ENCODE data around the gene NOL9. TPM values are rescaled to one million over a fixed set of nuclear protein-coding genes. Genes with fewer than 3 reads are reported as not detected.

Gene NOL9
- total and polyA plus RNA-seq, 10 of the 15 experiments (the other 5 are each of a cell fraction or from before 2014, with no cell fraction given), result 3.9 to 35.9 (median 23.0) TPM

- no peak for TF ChIP-seq TARDBP (IDR thresholded peaks at IDR 0.05; ENCODE audit: borderline replicate concordance)
- no peak for TF ChIP-seq SIX5 (IDR thresholded peaks at IDR 0.05; ENCODE audit: low read depth, low read length, severe bottlenecking)
- TF ChIP-seq CHD2 (IDR thresholded peaks at IDR 0.05; ENCODE audit: borderline replicate concordance, low read depth, low read length), result no peak
- TF ChIP-seq ZNF592 (IDR thresholded peaks at IDR 0.05), result no peak
Measured at GRCh38 chr1:6531996-6532395, 22.3 kb downstream of the NOL9 start (continued).

GRCh38 chr1:6530504-6531160 lies 23.7 kb downstream of the NOL9 start:
- ChIA-PET CTCF (no interaction called here), RAD21 (ENCODE audit: unreplicated experiment) (no interaction called here), SMC1A (ENCODE audit: uncharacterized antibody, unreplicated experiment) (interaction anchor here (1.0 kb wide), 1 partner anchor 115 kb away, joined by 3 read pairs; no protein-coding TSS in a partner anchor), POLR2A (no interaction called here)
- ATAC-seq (no peak), DNase-seq (ENCODE audit: low read depth, low spot score) (no peak), FAIRE-seq (no peak)
- Histone ChIP-seq H3K27me3 (replicated peaks in 1 of 2; ENCODE audit: control insufficient read depth in 2 of 2, insufficient read depth in 2 of 2, low read length in 1 of 2) (no peaks in the 10 kb centered on the region), H3K9ac (ENCODE audit: control insufficient read depth, insufficient read depth, low read length) (no peak overlapping the region), H4K20me1 (ENCODE audit: control insufficient read depth, insufficient read depth) (no peaks in the 10 kb centered on the region), H3K4me3 (no peak overlapping the region), H3K4me1 (ENCODE audit: control insufficient read depth, insufficient read depth, low read length) (no peaks in the 10 kb centered on the region), H3K79me2 (ENCODE audit: control insufficient read depth, insufficient read depth, low read length) (no peaks in the 10 kb centered on the region), H3K36me3 (ENCODE audit: control insufficient read depth in 2 of 2, insufficient read depth in 2 of 2, low read length in 1 of 2) (peaks cover 29 to 36% of the 10 kb centered on the region in 2 experiments), H3K27ac (ENCODE audit: control insufficient read depth, insufficient read depth) (no peak overlapping the region), H2AFZ (ENCODE audit: control insufficient read depth, low read depth, low read length) (no peak overlapping the region), H3K4me2 (ENCODE audit: control insufficient read depth, insufficient read depth) (no peak overlapping the region), H3K9me3 (replicated peaks; ENCODE audit: control insufficient read depth, insufficient read depth, low read length) (no peaks in the 10 kb centered on the region)
- intact Hi-C loops (cut with micrococcal nuclease; ENCODE audit: unreplicated experiment) (no loop called here), in situ Hi-C loops (cut with MboI) (no loop called here)
- BruUV-seq (replicated peaks), result no TSS peak
- TF ChIP-seq POLR2A (IDR thresholded peaks at IDR 0.05; ENCODE audit: low read depth, low read length) (0 out of 2 replicates have a peak, but pooled peaks have one; percentile 22), KDM1A (IDR thresholded peaks at IDR 0.05; ENCODE audit: borderline replicate concordance) (no peak)
- 96% methylated on average over 13 of the region's 13 CpGs for whole genome bisulfite sequencing (ENCODE audit: insufficient coverage, insufficient replicate concordance, low lambda C conversion rate, missing lambda C conversion rate)
